Fibroblast of gingiva (primary cell): ENCODE data around the gene ATP12A.

ENCODE experiments used
- DNase-seq: peaks from one replicate; pipeline ENCODE4 v3.0.0-alpha.2; 2011; ENCODE audit warnings: low read depth

ATP12A gene

GRCh38 chr13:24734950-24735349 lies 54.7 kb downstream of the ATP12A start:
- DNase-seq: no peak

- DNase-seq: no peak
Observed at GRCh38 chr13:24737042-24737441, 56.8 kb downstream of the ATP12A start.

GRCh38 chr13:24738366-24738847 lies 58.2 kb downstream of the ATP12A start:
- no peak for DNase-seq

- DNase-seq: no peak
Observed at GRCh38 chr13:24740014-24740890, 60.0 kb downstream of the ATP12A start.

GRCh38 chr13:24741016-24741662 lies 60.9 kb downstream of the ATP12A start:
- DNase-seq: no peak

- DNase-seq: no peak
Observed at GRCh38 chr13:24741791-24742190, 61.6 kb downstream of the ATP12A start.

- no peak for DNase-seq
Observed at GRCh38 chr13:24742294-24742693, 62.1 kb downstream of the ATP12A start.

GRCh38 chr13:24742977-24743376 lies 62.8 kb downstream of the ATP12A start:
- no peak for DNase-seq

GRCh38 chr13:24744247-24744646 lies 64.0 kb downstream of the ATP12A start:
- DNase-seq: no peak

GRCh38 chr13:24745516-24745860 lies 65.3 kb downstream of the ATP12A start:
- no peak for DNase-seq

GRCh38 chr13:24745861-24746617 lies 65.8 kb downstream of the ATP12A start:
- no peak for DNase-seq

- DNase-seq: no peak
Observed at GRCh38 chr13:24746618-24747247, 66.5 kb downstream of the ATP12A start.

GRCh38 chr13:24747248-24748060 lies 67.2 kb downstream of the ATP12A start:
- DNase-seq: no peak

- no peak for DNase-seq
Observed at GRCh38 chr13:24748061-24748400, 67.8 kb downstream of the ATP12A start.

- DNase-seq: no peak
Observed at GRCh38 chr13:24759197-24759596, 79.0 kb downstream of the ATP12A start.
